PC-3 (cell line): ENCODE data around the gene TPGS2.

Source experiments
- EZH2 ChIP-seq: fragments of 300-600 bp; sonication (generic); IDR thresholded peaks from one replicate; pipeline ENCODE4 v1.6.1; 2017; ENCODE audit warnings: antibody characterized with exemption, mild to moderate bottlenecking, low read length; ENCODE audit not compliant: unreplicated experiment
- EZH2phosphoT487 ChIP-seq: fragments of 300-600 bp; sonication (generic); IDR thresholded peaks from 2 replicates; pipeline ENCODE4 v1.6.1; 2018; ENCODE audit warnings: mild to moderate bottlenecking, antibody characterized with exemption, low read length, borderline replicate concordance
- TF ChIP-seq, protein P1 (sequence below): fragments of 300-600 bp; sonication (generic); conservative IDR thresholded peaks from 2 replicates; pipeline ENCODE4 v1.5.1; 2017; ENCODE audit warnings: antibody characterized with exemption, low read depth, mild to moderate bottlenecking, low read length

- TF ChIP-seq, protein P1, sequence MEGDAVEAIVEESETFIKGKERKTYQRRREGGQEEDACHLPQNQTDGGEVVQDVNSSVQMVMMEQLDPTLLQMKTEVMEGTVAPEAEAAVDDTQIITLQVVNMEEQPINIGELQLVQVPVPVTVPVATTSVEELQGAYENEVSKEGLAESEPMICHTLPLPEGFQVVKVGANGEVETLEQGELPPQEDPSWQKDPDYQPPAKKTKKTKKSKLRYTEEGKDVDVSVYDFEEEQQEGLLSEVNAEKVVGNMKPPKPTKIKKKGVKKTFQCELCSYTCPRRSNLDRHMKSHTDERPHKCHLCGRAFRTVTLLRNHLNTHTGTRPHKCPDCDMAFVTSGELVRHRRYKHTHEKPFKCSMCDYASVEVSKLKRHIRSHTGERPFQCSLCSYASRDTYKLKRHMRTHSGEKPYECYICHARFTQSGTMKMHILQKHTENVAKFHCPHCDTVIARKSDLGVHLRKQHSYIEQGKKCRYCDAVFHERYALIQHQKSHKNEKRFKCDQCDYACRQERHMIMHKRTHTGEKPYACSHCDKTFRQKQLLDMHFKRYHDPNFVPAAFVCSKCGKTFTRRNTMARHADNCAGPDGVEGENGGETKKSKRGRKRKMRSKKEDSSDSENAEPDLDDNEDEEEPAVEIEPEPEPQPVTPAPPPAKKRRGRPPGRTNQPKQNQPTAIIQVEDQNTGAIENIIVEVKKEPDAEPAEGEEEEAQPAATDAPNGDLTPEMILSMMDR = no peak
- TF ChIP-seq EZH2 = no peak
- TF ChIP-seq EZH2phosphoT487 = no peak
These were observed 72.6 kb downstream of the TPGS2 start for GRCh38 chr18:36756242-36756641.
